Uterus (tissue), 2 donors: ENCODE measurements around the gene CES4A.

Experiments
- CTCF ChIP-seq, 4 experiments: fragments of 200-600 bp in 2 of 4; fragments of 450-650 bp in 2 of 4; sonication (generic) in 2 of 4; IDR thresholded peaks; one replicate each; pipeline ENCODE4 v1.5.1; 2016 to 2019; ENCODE audit warnings: antibody characterized with exemption in 4 of 4, mild to moderate bottlenecking in 2 of 4, moderate library complexity in 1 of 4
- POLR2A ChIP-seq, 2 donors: fragments of 450-650 bp; IDR thresholded peaks; one replicate each; pipeline ENCODE4 v1.6.1; 2016; ENCODE audit warnings: antibody characterized with exemption in 2 of 2, mild to moderate bottlenecking in 1 of 2, moderate library complexity in 1 of 2

GRCh38 chr16:67023689-67024088 is 35.3 kb downstream of the CES4A start:
- TF ChIP-seq CTCF (IDR thresholded peaks at IDR 0.05), result no peak
- TF ChIP-seq POLR2A (IDR thresholded peaks at IDR 0.05), result no peak
